Measurements from ENCODE around the gene RNF44. TPM values are rescaled to one million over a fixed set of nuclear protein-coding genes. Genes with fewer than 3 reads are reported as not detected.

The RNF44 gene
- total and polyA plus RNA-seq, 2 of the 13 experiments (the other 11 are each of a cell fraction or from before 2014, with no cell fraction given): 9.2 to 16.8 TPM

GRCh38 chr5:176550275-176550831 lies 13.2 kb upstream of the RNF44 start (continued):
- TF ChIP-seq HIC2 (CRISPR knock-in tag; IDR thresholded peaks at IDR 0.05; ENCODE audit: low read depth) (no peak), FOXK2 (IDR thresholded peaks at IDR 0.05) (no peak), ZGPAT (CRISPR knock-in tag; IDR thresholded peaks at IDR 0.05) (0 out of 2 replicates have a peak, but pooled peaks have one; percentile 26), RBM39 (IDR thresholded peaks at IDR 0.05; ENCODE audit: low read depth, low read length, poor library complexity, severe bottlenecking) (peak; percentile 48), MYC (CRISPR knock-in tag; IDR thresholded peaks at IDR 0.05; ENCODE audit: borderline replicate concordance) (no peak), HNRNPL (IDR thresholded peaks at IDR 0.05; ENCODE audit: low read depth, low read length) (0 out of 2 replicates have a peak, but pooled peaks have one; percentile 75), ZNF687 (CRISPR knock-in tag; IDR thresholded peaks at IDR 0.05) (peak; percentile 41), TFAP4 (IDR thresholded peaks at IDR 0.05; ENCODE audit: borderline replicate concordance, low read depth) (0 out of 2 replicates have a peak, but pooled peaks have one; percentile 15)

Data from HepG2 (cell line).